Measurements from ENCODE around the gene CDKN3.
"Not testable (repeated sequence)": the region's sequence is repeated elsewhere in the genome, so short reads cannot be mapped to it uniquely, and the experiment has no call there.

Gene CDKN3

DNA sequence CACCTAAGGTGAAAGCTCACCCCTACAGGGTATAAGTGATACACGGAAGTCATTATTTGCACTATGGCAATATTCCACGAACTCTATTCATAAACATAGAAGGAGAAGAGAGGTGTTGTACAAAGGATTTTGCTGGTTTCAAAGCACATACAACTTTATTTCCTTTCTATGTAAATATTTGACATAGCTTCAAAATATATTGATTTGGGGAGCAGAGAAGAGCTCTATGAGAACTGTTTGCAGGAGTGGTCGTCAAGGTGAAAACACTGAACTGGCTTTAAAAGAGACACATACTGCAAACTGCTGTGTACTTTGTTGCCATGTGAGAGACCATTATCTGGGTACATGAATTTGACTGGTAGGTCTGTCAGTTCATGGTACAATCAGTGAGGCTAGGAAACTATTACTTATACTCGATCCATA, 27.7 kb downstream of the CDKN3 start:
- no peak for DNase-seq

DNA sequence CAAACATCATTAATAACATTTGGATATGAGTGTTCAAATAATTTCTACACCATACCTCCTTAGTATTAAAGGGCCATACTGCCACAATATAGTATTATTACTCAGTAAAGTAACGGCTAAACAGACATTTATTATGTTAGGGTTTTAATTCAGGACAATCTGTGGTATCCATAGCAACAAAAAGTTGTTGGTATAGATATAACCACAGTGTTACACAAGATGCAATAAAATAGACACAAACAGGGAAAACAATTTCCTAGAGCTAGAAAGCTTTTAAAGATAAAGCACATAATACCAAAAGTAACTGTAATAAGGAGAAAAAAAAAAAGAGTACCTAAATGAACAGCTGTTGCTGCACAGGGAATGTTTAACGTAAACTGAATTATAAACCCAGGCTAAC, 28.3 kb downstream of the CDKN3 start:
- DNase-seq, result no peak

DNA sequence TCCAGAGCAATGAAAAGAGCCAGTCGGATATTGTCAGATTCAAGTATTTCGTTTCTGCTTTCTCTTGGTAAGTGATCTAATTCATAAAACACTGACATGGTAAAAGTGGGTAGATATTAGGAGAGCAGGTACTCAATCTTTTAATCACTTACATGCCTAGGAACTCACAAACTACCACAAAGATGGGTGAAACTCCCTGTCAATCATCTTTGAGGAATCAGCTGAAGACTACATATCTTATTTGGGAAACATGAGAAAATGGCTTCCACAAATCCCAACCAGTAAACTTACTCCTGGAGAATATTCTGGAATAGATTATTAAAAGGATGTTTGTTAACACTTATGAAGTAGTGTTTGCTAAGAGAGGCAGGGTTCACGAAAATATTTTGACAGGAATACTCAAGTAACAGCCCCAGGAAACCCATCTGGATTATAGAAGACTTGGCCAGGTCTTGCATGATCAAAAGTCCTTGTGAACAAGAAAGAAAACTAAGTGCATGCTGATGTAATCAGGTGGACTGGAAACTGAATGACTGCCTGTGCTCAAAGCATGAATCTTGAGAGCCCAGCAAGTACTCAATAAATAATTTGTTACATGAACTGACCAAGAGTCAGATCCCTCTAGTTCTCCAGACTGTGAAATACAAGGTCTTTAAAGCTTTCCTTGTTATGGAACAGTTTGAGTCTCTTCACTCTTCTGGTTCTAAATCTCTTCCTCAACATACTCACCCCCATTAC, 28.9 kb downstream of the CDKN3 start:
- DNase-seq, result no peak

DNA sequence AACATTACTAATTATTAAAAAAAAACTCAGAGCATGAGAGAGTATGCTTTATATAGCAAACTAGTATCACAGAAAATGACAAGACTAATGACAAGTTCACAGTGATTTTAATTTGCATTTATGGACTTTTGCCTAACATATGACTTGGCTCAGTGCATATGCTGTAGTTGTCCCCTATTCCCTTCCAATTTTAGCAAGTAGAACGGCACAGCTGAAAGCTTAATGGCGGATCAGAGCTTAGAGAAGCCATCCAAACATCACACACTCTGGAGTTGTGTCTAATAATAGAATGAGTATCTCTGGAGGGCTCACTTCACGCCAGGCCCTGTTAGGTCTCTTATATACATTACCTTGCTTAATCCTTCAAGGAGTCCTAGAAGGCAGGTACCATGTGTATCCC, 31.1 kb downstream of the CDKN3 start:
- DNase-seq, result no peak

DNA sequence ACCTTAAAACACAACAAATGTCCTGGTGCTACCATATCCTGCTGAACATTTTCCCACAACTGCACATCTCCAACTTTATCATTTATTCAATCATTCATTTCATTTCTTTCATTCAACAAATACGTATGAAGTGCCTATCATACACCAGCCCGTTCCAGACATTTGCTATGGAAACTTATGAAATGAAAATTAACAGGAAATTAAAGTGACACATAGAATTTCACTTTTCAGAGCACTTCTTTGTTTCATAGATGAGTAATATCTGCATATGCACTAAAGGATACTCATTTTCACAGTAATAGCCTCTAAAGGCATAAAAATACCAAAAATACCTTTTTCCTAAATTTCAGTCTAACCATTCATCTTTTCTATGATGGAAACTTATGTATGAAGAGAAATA, 31.7 kb downstream of the CDKN3 start:
- no peak for DNase-seq

DNA sequence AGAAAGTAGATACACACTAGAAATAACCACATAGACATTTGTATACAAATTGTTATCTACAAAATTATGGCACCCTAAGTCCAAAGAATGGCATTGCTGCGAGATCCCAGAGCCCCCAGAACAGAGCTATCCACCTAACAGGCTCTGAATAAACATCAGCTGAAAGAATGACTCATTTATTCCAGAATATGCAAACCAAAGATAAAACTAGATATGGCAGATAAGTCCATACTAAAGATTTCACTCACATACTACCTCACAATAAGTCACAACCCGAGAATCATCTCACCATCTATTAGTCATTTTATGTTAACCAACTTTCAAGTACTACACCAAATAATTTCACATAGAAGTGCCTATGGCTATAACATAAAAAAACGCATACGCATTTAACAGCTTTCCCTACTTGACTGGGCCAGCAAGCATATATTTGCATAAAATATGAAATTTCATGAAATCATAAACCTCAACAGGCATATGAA, 38.7 kb downstream of the CDKN3 start:
- no peak for DNase-seq

DNA sequence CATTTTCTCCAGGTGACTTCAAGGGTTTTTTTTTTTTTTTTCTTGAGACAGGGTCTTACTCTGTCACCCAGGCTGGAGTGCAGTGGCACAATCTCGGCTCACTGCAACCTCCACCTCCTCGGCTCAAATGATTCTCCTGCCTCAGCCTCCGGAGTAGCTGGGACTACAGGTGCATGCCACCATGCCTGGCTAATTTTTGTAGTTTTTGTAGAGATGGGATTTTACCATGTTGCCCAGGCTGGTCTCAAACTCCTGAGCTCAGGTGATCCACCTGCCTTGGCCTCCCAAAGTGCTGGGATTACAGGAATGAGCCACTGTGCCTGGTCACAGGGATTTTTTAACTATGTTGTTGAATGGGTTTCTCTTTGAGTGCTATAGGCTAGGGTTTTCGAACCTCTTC, 41.1 kb downstream of the CDKN3 start:
- not testable (repeated sequence) for DNase-seq

DNA sequence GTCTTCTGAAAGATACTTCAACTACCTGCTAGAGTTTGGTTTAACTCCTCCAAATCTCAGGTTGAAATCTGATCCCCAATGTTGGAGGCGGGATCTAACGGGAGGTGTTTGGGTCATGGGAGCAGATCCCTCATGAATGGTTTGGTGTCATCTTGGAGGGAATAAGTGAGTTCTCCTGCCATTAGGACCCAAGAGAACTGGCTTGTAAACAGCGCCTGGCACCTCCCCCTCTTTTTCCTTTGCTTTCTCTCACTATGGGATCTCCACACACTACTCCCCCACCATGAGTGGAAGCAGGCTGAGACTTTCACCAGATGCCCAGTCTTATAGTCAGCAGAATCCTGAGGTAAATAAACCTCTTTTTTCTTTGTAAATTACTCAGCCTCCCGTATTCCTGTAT, 41.9 kb downstream of the CDKN3 start:
- no peak for DNase-seq

DNA sequence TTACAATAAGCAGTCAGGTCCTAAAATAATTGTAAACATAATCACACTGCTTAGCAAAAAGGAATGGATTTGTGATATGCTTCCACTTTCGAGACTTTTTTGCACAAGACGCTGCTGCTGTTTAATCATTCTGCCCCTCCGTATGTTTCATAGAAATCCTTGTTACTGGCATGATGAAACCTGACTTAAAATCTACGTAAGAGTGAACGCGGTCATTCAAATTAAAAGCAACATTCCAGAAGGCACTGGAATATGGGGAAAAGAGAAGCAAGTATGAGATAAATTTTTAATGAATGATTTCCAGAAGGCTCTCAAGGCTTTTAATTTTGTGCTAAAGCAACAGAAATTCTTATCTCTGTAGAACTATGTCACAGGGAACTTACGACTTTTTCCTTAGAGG, 43.2 kb downstream of the CDKN3 start:
- no peak for DNase-seq

DNA sequence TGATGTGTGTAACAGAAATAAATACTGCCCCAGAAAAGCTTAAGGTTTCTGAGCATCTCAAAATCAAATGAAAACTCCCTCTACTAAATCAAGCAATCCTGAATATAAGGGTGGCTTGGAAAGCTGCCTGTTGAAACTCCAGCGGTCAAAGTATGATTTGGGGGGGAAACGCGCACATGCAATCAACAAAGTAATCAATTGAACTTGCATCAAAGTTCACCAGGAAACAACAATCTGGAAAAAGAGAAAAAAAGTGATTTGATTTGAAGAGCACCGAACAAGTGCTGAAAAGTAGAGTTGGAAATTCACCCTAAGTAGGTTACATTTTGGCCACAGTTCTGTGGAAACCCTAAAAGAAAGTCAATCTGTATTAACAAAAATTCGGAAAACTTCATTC, 43.7 kb downstream of the CDKN3 start:
- no peak for DNase-seq

DNA sequence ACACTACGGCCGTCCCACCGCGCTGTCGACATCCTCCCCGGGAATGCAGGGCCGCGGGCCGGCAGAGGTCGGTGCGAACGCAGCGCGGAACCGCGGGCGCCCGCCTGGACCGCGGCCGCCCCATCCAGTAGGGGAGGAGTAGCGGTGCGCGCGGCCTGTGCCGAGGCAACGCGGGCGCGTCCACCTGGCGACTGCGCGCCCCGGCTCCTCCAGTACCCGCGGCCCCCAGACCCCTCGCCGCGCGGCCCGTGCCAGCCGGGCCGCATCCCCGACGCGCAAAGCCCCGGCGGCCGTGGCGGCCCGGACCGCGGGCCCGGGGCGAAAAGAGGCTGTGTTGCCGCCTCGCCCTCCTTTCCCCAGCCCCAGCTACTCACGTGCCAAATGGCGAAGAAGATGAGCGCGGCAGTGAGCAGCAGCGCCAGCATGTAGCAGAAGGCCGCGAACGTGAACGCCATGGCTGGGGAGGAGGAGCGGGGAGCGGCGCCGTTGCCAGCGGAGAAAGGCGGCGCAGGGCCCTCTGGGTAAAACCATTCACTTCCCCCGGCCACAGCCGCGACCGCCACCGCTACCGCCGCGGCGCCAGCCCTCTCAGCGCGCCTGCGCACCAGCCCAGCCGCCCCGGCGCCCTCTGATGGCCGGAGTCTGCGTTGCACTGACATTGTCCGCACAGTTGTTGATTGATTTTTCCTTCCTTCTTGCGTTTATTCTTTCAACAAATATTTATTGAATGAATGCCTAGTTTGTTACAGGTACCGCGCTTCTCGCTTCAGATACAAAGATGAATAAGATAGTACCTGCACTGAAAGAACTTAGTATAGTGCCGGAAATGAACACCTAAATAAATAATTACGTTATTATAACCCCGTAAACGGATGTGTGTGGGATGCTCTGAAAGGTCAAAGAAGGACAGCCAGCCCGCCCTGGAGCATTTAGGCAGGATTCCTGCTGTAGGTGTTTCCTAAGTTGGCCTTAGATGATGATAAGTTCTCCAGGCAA, 44.4 kb downstream of the CDKN3 start, which contains the start of gene CNIH1:
CNIH1 (minus strand) TSS at position 502 of the 996 bp plus-strand sequence; CDS start at position 455, 47 bp downstream.
- peak; percentile 85 for DNase-seq

DNA sequence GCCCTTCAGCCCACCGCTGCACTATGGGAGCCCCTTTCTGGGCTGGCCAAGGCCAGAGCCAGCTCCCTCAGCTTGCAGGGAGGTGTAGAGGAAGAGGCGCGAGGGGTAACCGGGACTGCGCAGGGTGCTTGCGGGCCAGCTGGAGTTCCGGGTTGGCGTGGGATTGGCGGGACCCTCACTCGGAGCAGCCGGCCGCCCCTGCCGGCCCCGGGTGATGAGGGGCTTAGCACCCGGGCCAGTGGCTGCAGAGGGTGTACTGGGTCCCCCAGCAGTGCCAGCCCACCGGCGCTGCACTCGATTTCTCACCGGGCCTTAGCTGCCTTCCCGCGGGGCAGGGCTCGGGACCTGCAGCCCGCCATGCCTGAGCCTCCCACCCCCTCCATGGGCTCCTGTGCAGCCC, 46.2 kb downstream of the CDKN3 start:
- not testable (repeated sequence) for DNase-seq

DNA sequence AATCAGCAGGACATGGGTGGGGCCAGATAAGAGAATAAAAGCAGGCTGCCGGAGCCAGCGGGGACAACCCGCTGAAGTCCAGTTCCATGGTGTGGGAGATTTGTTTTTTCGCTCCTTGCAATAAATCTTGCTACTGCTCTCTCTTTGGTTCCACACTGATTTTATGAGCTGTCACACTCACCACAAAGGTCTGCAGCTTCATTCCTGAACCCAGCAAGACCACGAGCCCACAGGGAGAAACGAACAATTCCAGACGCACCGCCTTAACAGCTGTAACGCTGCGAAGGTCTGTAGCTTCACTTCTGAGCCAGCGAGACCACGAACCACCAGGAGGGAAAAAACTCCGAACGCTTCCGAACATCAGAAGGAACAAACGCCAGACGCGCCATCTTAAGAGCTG, 47.2 kb downstream of the CDKN3 start:
- no peak for DNase-seq

DNA sequence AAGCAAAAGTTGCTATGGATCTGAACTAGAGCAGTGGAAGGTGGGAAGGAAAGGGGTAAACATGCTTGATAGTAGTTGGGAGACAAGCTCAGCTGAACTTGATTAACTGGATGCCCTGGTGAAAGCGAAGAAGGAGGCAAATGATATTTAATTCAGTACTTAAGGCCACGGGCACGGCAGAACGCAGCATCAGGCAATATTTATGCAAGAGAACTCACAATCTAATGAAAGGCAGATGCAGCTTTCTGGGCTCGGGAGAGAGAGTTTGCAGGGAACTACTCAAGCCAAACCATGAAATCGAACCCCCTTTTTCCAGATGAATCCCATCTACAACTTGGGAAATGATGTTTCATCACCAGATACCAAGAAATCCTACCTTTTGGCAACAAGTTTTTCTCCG, 47.9 kb downstream of the CDKN3 start:
- DNase-seq, result no peak

DNA sequence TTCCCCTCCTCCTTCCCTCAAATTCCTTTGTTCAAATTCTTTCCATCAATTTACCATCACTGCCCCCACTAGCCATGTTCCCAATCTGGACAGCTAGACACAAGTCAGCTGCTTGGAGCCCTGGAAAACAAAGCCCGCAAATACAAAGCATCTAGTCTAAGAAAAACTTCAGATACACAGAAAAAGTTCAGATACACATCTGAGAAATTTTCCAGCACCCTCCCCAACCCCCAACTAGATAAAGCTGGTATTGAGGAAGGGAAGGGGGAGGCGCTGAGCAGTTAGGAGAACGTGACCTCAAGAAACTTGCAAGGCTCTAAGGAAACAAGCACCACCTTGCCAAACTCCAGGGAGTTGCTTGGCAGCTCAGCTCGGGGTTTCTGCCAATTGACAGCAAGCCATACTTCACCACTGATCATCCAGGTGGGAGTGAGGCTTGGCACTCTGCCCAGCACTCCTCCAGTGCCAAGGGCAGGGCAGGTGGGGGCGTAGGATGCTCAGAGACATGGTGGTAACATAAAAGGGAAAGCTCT, 49.4 kb downstream of the CDKN3 start:
- no peak for DNase-seq

DNA sequence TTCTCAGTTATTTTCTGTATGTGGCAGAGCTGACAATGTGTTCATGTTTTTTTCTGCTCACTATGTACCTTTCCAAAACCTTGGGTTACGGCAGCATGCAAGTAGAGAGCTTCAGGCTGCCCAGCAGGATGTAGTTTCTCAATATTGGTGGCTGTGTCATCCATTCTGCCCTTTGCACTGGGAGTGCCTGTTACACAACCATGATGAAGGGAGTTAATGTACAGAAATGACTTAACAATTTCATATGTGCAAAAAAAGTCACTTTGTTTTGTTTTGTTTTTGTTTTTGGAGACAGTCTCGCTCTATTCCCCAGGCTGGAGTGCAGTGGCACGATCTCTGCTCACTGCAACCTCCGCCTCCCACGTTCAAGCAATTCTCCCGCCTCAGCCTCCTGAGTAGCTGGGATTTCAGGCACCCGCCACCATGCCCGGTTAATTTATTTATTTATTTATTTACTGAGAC, 50.5 kb downstream of the CDKN3 start:
- DNase-seq, result no peak

DNA sequence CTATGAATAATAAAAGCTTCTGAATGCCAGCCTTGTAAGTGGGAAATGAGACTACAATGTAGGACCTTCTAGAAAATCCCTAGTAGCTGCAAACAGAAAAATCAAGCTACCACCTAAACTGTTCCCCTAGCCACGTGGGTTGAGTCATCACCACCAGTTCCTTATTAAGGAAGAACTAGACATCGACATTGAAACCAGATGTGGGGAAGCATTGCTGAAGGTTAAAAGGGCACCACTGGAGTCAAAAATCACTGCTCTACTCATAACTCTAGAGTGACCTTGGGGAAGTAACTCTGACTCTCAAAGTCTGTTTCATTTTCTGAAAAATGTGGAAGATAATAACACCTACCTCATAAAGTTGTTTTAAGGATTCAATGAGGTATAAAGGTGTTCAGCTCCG, 53.7 kb downstream of the CDKN3 start:
- DNase-seq, result no peak

DNA sequence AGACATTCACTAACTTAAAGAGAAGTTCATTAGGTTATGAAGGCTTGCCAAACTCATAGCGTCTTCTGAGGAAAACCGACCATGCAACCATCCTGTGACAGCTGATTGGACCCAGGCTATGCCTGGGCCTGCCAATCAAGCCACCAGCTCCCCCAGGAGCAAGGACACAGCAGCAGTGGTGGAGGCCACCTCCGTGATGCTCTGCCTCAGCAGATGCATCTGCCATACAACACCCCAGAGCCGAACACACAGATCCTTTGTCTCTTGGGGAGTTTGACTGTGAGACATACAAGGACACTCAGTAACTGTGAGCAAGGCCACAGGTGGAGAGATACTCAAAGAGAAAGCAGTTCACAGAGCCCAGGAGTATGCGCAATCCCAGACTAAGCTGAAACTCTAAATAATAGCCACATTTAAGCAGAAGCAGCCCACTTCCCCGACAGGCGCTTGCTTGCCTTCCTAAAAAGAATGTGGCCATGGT, 54.4 kb downstream of the CDKN3 start:
- no peak for DNase-seq

DNA sequence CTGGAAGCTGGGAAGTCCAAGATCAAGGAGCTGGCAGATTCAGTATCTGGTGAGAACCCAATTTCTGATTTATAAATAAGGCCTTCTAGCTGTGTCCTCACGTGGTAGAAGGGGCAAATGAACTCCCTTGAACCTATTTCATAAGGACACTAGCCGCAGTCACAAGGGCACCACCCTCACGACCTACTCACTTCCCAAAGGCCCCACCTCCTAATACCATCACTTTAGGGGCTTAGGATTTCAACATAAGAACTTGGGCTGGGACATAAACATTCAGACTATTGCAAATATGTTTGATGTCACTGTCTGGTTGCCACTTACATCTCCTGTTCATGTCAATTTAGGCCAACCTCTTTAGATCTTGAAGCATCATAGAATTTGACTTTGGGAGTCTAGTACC, 55.2 kb downstream of the CDKN3 start:
- no peak for DNase-seq

DNA sequence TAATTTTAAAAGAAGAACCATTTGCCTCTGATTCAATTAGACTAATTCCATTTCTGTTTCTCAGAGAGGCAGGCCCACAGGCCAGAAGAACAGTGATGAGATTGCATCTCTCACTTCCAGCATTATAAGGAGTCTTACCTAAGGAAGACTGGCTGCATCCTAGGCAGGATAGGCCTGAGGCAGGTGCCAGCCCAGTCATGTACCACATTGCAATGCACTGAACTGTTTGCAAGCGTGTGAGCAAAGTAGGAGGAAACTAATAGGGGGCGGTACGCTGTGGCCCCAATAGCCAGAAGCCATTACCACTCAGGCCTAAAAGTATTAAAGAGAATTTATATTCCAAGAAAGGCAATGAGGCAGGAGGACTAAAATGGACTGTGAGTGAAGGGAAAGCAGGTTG, 56.4 kb downstream of the CDKN3 start:
- no peak for DNase-seq

DNA sequence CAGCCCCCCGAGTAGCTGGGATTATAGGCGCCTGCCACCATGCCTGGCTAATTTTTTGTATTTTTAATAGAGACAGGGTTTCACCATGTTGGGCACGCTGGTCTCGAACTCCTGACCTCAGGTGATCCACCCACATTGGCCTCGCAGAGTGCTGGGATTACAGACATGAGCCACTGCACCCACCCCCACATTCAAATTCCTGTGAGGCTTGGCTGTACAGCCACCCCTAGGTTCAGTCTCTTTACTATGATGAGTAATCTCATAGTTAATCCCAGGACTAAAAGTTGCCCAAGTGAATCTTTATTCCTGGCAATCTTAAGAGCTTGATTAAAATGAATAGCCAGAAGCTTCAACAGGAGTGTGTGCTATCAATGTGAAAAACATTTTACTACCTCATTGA, 57.2 kb downstream of the CDKN3 start:
- DNase-seq, result not testable (repeated sequence)

DNA sequence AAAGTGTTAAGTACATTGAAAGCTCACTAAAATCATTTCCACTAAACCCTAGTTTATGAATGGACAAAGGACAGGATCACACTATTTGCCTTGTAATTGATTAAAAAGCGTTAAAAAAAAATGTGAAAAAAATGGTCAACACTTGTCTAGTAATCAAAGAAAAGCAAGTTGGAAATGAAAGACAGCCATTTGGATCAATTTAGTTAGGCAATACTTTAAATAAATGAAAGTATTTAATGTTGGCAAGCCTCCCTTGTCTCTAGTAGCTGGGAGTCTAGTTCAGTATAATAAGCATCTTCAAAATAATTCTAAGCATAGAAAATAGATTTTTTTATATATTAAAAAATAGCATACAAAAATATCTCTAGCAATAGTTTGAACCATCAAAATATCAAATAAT, 58.6 kb downstream of the CDKN3 start:
- no peak for DNase-seq

Measured in effector CD8-positive, alpha-beta T cell (primary cell).